Ishikawa (cell line): Measurements from ENCODE around the gene REPS1.

ENCODE experiments used
- CEBPB ChIP-seq: IDR thresholded peaks from 2 replicates; pipeline ENCODE4 v1.6.1; 2012
- CREB1 ChIP-seq: IDR thresholded peaks from 2 replicates; pipeline ENCODE4 v1.6.1; 2012; ENCODE audit warnings: low read depth
- EGR1 ChIP-seq: IDR thresholded peaks from 2 replicates; pipeline ENCODE4 v1.6.1; 2012
- EP300 ChIP-seq: IDR thresholded peaks from 2 replicates; pipeline ENCODE4 v1.6.1; 2012; ENCODE audit warnings: borderline replicate concordance
- FOXM1 ChIP-seq: IDR thresholded peaks from 2 replicates; pipeline ENCODE4 v1.6.1; 2012; ENCODE audit warnings: low read depth, borderline replicate concordance
- NFIC ChIP-seq: IDR thresholded peaks from 2 replicates; pipeline ENCODE4 v1.6.1; 2012
- RAD21 ChIP-seq: IDR thresholded peaks from 2 replicates; pipeline ENCODE4 v1.6.1; 2012; ENCODE audit warnings: low read depth
- TAF1 ChIP-seq: IDR thresholded peaks from 2 replicates; pipeline ENCODE4 v1.6.1; 2012; ENCODE audit warnings: low read depth, mild to moderate bottlenecking
- TEAD4 ChIP-seq: IDR thresholded peaks from 2 replicates; pipeline ENCODE4 v1.6.1; 2012
- YY1 ChIP-seq: IDR thresholded peaks from 2 replicates; pipeline ENCODE4 v1.6.1; 2012; ENCODE audit warnings: low read depth
- ZBTB7A ChIP-seq: IDR thresholded peaks from 2 replicates; pipeline ENCODE4 v1.6.1; 2012; ENCODE audit warnings: low read depth
- TF ChIP-seq, protein P1 (sequence below): IDR thresholded peaks from 2 replicates; pipeline ENCODE4 v1.6.1; 2012; ENCODE audit warnings: low read depth, mild to moderate bottlenecking
- TF ChIP-seq, protein P2 (sequence below): IDR thresholded peaks from 2 replicates; pipeline ENCODE4 v1.6.1; 2012
- TF ChIP-seq, protein P3 (sequence below): IDR thresholded peaks from 2 replicates; pipeline ENCODE4 v1.6.1; 2012

DNA sequence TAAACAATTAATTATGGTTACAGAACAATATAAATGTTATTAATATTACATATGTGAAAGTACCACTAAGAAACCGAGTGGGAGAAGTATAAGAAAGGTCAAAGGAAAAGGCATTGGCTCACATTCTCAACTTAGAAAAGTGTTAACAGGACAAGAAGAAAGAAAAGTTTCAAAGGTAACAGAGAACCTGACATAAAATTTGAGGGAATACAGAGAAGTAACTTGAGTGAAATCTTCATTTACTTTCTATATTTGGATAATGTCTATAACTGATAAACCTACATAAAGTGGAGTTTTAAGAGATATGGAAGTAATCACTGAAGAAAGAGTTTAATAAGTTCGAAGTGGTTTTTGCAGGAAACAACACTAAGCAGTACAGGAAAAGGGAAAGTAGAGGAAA is 30.1 kb downstream of the REPS1 start:
- TF ChIP-seq, protein P1, sequence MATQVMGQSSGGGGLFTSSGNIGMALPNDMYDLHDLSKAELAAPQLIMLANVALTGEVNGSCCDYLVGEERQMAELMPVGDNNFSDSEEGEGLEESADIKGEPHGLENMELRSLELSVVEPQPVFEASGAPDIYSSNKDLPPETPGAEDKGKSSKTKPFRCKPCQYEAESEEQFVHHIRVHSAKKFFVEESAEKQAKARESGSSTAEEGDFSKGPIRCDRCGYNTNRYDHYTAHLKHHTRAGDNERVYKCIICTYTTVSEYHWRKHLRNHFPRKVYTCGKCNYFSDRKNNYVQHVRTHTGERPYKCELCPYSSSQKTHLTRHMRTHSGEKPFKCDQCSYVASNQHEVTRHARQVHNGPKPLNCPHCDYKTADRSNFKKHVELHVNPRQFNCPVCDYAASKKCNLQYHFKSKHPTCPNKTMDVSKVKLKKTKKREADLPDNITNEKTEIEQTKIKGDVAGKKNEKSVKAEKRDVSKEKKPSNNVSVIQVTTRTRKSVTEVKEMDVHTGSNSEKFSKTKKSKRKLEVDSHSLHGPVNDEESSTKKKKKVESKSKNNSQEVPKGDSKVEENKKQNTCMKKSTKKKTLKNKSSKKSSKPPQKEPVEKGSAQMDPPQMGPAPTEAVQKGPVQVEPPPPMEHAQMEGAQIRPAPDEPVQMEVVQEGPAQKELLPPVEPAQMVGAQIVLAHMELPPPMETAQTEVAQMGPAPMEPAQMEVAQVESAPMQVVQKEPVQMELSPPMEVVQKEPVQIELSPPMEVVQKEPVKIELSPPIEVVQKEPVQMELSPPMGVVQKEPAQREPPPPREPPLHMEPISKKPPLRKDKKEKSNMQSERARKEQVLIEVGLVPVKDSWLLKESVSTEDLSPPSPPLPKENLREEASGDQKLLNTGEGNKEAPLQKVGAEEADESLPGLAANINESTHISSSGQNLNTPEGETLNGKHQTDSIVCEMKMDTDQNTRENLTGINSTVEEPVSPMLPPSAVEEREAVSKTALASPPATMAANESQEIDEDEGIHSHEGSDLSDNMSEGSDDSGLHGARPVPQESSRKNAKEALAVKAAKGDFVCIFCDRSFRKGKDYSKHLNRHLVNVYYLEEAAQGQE = no peak
- TF ChIP-seq YY1 (no peak), EGR1 (no peak), EP300 (no peak), CREB1 (no peak), RAD21 (no peak), CEBPB (no peak), TAF1 (no peak), TEAD4 (no peak), NFIC (no peak), ZBTB7A (no peak), FOXM1 (no peak)
- TF ChIP-seq, protein P2, sequence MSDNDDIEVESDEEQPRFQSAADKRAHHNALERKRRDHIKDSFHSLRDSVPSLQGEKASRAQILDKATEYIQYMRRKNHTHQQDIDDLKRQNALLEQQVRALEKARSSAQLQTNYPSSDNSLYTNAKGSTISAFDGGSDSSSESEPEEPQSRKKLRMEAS = no peak
- TF ChIP-seq, protein P3, sequence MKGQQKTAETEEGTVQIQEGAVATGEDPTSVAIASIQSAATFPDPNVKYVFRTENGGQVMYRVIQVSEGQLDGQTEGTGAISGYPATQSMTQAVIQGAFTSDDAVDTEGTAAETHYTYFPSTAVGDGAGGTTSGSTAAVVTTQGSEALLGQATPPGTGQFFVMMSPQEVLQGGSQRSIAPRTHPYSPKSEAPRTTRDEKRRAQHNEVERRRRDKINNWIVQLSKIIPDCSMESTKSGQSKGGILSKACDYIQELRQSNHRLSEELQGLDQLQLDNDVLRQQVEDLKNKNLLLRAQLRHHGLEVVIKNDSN = no peak
